GM18526 (cell line): ENCODE measurements around the gene PNPLA6.

Experiments used
- POLR2A ChIP-seq: IDR thresholded peaks from 3 replicates; pipeline ENCODE4 v1.6.1; 2011; ENCODE audit not compliant: insufficient read length; ENCODE audit errors: extremely low read depth

The PNPLA6 gene

DNA sequence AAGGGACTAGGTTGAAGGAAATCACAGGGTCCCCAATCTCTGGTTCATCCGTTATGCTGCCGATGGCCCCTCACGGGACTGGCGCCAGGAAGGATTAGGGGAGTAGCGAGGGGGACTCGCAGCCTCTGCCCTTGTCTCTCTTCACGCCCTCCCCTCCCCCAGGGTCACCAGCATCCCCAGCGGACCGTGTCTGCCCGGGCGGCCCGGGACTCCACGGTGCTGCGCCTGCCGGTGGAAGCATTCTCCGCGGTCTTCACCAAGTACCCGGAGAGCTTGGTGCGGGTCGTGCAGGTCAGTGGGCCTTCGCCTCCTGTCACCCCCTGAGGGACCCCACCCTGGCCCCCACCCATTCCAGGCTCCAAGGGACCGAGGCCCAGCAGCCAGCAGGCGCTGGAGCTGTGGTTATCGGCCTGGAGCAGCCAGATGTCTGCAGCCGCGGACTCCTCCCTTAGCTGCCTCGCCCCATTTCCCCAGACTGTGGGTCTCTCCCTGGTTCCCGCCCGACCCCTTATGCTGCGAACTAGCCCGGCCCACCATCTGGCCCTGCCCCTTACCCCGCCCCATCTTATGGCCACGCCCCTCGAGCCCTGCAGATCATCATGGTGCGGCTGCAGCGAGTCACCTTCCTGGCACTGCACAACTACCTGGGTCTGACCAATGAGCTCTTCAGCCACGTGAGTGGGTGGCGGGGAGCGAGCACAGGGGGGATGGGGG lies 5.4 kb downstream of the PNPLA6 start:
- TF ChIP-seq POLR2A = no peak

DNA sequence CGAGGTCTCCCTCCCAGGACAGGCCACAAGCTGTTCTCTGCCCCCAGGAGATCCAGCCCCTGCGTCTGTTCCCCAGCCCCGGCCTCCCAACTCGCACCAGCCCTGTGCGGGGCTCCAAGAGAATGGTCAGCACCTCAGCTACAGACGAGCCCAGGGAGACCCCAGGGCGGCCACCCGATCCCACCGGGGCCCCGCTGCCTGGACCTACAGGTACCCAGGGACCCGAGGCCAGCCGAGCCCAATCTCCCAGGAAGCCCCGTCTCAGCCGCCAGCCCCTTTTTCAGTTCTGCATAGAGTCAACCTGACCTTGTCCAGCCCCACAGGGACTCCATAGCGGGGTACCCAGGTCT lies 5.9 kb downstream of the PNPLA6 start:
- no peak for TF ChIP-seq POLR2A

DNA sequence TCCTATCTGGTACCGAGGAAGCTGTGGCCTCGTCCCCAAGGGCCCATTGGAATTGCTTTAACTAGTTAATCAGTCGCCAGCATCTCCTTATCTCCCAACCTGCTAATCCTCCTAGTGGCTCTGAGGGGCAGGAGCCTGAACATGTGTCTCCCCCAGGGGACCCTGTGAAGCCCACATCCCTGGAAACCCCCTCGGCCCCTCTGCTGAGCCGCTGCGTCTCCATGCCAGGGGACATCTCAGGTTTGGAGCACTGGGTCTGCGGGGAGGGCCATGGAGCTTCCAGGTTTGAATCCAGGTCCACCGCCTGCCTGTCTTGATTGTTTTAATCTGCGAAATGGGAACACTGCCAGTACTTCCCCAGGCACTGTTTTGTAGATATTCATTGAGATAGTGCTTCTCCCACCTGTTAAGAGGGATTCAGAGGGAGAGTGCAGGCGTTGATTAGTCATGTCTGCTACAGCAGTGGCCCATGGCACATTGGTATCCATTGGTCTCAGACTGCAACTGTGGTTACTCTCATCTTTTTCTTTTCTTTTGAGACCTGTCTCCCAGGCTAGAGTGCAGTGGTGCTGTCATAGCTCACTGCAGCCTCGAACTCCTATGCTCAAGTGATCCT lies 6.4 kb downstream of the PNPLA6 start:
- TF ChIP-seq POLR2A = no peak

DNA sequence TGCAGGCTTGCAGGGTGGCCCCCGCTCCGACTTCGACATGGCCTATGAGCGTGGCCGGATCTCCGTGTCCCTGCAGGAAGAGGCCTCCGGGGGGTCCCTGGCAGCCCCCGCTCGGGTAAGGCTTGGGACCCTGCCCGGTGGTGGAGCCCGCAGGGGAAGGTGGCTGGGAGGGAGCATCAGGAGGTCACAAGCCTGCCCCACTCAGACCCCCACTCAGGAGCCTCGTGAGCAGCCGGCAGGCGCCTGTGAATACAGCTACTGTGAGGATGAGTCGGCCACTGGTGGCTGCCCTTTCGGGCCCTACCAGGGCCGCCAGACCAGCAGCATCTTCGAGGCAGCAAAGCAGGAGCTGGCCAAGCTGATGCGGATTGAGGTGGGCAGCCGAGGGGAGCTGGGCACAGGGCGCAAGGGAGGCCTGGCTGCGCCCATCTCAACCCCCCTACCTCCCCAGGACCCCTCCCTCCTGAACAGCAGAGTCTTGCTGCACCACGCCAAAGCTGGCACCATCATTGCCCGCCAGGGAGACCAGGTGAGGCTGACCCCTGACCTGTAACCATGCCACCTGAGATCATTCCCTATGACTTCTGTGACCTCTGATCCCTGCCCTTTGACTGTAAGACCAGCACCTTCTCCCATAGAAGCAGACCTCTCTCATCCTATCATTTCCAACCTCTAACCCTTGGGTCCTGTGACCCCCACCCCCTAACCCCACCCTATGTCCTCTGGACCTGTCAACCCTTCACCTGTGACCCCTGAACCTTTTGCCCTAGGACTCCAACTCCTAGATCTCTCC lies 7.2 kb downstream of the PNPLA6 start:
- TF ChIP-seq POLR2A = no peak

DNA sequence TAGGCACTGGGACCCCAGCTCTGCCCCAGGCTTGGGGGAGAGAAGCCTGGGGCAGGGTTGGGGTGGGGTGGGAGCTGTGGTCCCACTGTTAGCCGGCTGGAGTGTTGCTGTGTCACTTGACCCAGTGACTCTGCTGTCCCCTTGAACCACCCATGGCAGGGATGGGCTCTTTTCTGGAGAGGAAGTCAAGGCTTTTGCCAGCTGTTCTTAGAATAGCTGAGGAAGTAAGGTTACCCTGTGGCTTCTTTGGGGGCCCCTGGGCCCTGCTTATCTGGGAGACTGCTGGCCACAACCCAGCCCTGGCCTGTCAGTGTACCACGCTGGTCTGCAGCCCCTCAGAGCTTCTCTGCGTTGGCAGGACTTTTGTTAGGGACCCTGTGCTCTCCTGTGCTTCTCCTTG lies 9.1 kb downstream of the PNPLA6 start:
- no peak for TF ChIP-seq POLR2A

DNA sequence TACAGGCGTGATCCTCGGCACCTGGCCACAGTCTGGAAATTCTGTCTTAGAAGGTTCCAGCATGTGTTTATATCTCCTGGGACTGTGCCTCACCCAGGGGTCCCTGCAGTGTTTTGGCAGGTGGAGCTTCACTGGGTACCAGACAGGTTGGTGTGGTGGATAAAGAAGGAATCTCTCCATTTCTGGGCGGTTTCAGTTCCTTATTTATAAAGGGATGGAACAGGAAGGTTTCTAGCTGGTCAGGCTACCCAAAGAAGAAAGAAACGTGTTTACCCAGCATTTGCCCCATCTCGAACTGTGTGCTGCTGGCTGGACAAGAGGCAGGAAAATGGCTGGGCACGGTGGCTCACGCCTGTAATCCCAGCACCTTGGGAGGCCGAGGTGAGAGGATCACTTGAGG lies 9.8 kb downstream of the PNPLA6 start:
- TF ChIP-seq POLR2A = no peak

DNA sequence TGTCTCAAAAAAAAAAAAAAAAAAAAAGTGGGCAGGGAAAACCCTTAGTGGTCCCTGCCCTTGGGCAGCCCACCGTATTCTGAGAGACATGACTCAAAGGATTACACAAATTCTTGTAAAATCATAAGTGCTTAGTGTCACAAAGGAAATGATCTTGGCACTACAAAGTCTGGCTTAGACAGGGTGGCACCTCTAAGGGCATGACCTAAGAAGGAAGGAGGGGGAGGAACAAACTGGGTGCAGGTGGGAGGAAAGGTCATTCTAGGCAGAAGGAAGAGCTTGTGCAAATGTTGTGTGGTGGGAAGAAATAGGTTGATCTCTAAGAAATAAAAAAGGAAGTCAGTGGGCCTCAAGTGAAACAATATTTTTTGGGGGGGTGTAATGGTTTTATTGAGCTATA lies 10.4 kb downstream of the PNPLA6 start:
- no peak for TF ChIP-seq POLR2A

DNA sequence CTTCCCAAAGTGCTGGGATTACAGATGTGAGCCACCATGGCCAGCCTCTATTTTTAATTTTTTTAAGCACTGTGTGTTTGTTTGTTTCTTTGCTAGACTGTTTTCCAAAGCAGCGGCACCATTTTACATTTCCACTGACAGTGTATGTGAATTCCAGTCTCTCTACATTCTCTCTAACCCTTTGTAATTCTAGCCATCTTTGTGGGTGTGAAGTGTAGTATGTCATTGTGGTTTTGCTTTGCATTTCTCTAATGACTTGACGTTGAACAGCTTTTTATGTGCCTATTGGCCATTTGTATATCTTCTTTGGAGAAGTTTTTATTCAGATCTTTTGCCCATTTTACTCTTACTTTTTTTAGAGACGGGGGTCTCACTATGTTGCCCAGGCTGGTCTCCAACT lies 11.6 kb downstream of the PNPLA6 start:
- TF ChIP-seq POLR2A = no peak

DNA sequence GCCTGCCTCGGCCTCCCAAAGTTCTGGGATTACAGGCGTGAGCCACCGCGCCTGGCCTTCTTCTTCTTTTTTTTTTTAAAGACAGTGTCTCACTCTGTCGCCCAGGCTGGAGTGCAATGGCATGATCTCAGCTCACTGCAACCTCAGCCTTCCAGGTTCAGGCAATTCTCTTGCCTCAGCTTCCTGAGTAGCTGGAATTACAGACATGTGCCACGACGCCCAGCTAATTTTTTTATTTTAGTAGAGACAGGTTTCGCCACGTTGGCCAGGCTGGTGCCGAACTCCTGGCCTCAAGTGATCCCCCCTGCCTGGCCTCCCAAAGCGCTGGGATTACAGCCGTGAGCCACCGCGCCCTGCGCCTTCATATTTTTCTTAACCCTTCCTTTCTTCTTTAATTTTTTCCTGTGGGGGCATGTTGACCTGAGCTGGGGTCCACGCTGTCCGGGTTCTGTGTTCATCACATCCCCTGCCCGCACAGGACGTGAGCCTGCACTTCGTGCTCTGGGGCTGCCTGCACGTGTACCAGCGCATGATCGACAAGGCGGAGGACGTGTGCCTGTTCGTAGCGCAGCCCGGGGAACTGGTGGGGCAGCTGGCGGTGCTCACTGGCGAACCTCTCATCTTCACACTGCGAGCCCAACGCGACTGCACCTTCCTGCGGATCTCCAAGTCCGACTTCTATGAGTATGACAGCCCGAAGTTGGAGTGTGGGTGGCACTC lies 14.1 kb downstream of the PNPLA6 start:
- no peak for TF ChIP-seq POLR2A

DNA sequence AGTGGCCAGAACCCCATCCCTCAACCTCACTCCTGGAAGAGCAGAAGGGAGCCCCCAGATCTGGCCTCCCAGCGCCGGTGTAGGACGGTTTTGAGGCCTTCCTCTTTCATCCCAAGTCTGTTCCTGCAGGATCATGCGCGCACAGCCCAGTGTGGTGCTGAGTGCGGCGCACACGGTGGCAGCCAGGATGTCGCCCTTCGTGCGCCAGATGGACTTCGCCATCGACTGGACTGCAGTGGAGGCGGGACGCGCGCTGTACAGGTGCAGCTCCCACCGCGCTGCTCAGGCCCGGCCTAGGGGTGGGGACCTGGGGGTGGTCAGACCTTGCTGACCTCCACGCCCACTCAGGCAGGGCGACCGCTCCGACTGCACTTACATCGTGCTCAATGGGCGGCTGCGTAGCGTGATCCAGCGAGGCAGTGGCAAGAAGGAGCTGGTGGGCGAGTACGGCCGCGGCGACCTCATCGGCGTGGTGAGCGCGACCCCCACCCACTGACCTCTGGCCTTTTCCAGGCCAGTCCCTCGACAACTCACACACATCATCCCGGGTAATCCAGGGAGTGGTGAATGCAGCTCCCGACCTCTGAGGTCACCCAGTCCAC lies 14.8 kb downstream of the PNPLA6 start:
- no peak for TF ChIP-seq POLR2A

DNA sequence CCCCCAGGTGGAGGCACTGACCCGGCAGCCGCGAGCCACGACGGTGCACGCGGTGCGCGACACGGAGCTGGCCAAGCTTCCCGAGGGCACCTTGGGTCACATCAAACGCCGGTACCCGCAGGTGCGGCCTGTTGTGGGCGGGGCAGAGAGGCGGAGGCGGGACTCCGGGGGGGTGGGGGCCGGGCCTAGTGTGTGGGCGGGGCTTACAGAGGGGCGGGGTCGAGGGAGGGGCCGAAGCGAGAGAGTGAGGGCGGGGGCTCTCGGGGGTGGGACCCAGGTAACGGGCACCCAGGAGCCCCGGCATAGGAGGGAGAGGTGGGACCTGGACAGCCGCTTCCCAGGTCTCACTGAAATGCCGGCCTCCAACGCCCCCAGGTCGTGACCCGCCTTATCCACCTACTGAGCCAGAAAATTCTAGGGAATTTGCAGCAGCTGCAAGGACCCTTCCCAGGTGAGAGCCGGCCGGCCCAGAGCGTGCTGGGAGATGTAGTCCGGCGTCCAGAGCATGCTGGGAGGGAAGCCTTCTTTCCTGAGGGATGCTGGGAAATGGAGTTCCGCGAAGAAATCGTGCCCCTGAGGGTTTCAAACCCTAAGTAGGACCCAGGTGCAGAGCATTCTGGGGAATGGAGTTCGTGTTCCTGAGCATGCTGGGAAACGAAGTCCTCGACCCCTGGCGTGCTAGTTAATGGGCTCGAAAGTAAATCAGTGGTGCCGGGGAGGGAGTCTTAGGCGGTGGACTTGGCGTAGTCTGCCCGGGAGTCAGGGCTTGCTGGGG lies 15.7 kb downstream of the PNPLA6 start:
- no peak for TF ChIP-seq POLR2A

DNA sequence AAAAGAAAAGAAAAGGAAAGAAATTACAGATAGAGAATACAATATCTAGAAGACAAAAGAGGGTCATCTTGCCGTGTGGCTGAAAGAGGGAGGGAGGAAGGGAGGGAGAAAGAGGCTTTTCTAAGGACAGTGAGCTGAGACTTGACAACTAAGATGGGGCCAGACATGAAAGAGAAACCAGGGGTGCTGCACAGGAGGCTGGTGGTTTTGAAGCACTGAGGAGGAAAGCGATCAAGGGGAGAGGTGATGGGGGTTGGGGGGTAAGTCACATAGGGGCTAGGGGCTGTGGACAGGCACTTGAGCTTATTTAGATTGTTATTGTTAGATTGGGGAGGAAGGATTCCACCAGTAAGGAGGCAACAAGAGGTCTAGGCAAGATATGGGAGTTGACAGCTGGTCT lies 17.3 kb downstream of the PNPLA6 start:
- no peak for TF ChIP-seq POLR2A

DNA sequence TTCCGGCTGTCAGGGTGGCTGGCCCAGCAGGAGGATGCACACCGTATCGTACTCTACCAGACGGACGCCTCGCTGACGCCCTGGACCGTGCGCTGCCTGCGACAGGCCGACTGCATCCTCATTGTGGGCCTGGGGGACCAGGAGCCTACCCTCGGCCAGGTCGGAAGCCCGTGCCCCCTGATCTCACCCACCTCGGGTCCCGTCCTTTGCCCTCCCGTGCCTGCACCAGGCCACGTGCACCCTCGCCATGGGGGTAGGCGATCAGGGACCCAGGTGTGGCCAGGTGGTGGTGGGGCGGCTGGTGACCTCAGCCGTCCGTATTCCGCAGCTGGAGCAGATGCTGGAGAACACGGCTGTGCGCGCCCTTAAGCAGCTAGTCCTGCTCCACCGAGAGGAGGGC lies 19.0 kb downstream of the PNPLA6 start:
- TF ChIP-seq POLR2A = no peak

DNA sequence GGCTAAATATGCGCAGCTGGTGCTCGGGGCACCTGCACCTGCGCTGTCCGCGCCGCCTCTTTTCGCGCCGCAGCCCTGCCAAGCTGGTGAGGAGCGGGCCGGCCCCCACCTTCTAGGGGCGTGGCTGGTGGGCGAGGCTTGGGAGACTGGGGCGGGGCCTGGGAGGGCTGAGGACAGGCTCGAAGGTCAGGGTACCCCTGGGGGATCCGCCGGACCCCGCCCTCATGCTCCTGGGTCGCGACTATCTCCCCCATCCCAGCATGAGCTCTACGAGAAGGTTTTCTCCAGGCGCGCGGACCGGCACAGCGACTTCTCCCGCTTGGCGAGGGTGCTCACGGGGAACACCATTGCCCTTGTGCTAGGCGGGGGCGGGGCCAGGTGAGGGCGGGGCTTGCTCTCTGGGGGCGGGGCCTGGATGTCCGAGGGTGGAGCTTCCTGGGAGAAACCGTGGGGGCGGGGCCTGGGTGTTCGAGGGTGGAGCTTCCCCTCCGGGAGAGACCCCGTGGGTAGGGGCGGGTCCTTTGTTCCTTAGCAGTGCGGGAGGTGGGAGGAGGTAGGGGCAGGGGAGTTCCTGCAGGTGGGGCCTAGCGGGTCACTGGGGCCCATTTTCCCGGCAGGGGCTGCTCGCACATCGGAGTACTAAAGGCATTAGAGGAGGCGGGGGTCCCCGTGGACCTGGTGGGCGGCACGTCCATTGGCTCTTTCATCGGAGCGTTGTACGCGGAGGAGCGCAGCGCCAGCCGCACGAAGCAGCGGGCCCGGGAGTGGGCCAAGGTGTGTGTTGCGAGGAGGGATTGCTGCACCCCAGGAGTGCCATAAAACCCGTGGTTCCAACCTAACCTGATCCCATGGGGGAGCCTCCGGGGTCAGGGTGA lies 19.7 kb downstream of the PNPLA6 start:
- TF ChIP-seq POLR2A = no peak
